NCI-H2227 (cell line): Measurements from ENCODE around the gene TFF3.

Experiments used
- DNase-seq: peaks from one replicate; lab custom pipeline; 2025; ENCODE audit not compliant: unreplicated experiment; lab: John Stamatoyannopoulos, UW

TFF3 gene

GRCh38 chr21:42272984-42273600, 42.1 kb downstream of the TFF3 start:
- DNase-seq = no peak

GRCh38 chr21:42272109-42272962, 42.9 kb downstream of the TFF3 start:
- DNase-seq = no peak

- no peak for DNase-seq
Observed at GRCh38 chr21:42271065-42271464, 44.1 kb downstream of the TFF3 start.

- DNase-seq = no peak
Observed at GRCh38 chr21:42269386-42269785, 45.8 kb downstream of the TFF3 start.

- DNase-seq = no peak
Observed at GRCh38 chr21:42266971-42267556, 48.1 kb downstream of the TFF3 start.

GRCh38 chr21:42265231-42265812, 49.9 kb downstream of the TFF3 start:
- no peak for DNase-seq

- DNase-seq = no peak
Observed at GRCh38 chr21:42264245-42265195, 50.7 kb downstream of the TFF3 start.

- DNase-seq = no peak
Observed at GRCh38 chr21:42263591-42264131, 51.5 kb downstream of the TFF3 start.

- no peak for DNase-seq
Observed at GRCh38 chr21:42262831-42263231, 52.4 kb downstream of the TFF3 start.

GRCh38 chr21:42261829-42262200, 53.4 kb downstream of the TFF3 start:
- no peak for DNase-seq
